ENCODE results near the gene JHY.

The JHY gene

DNA sequence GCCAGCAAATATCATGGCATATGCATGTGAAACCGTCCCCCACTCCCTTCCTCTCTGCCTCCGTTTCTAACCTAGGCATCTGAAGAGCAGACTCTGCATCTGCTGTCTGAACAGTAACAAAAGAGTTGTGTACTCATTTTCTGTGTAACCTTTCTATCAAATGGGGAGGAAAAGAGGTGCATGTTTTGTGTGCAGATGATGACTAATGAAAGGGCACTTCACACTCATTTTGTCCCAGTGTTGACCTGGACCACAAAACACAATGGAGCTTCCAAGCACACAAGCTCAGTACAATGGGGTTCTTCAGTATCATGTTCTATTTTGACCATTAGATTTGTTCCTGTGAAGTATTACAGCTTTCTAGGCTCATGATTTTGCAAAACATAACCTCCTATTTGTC is 13.0 kb downstream of the JHY start:
- Histone ChIP-seq H2BK12ac (ENCODE audit: low read length) (no peak overlapping the region), H3K79me1 (ENCODE audit: low read length) (no peaks in the 10 kb centered on the region), H2BK5ac (ENCODE audit: low read depth, low read length, poor library complexity) (no peak overlapping the region), H3K23ac (ENCODE audit: low read length) (no peak overlapping the region), H3K4me2 (ENCODE audit: low read length) (no peak overlapping the region), H3K9me3 (ENCODE audit: insufficient read depth, low read depth, low read length) (no peaks in the 10 kb centered on the region), H3K4me3 (ENCODE audit: low read depth, low read length) (no peak overlapping the region), H3K4me1 (ENCODE audit: control insufficient read depth in 1 of 2, insufficient read depth in 2 of 2, low read length in 2 of 2) (no peaks in the 10 kb centered on the region), H4K8ac (ENCODE audit: low read depth, low read length) (no peak overlapping the region), H4K91ac (ENCODE audit: low read depth, low read length) (no peak overlapping the region), H2AFZ (ENCODE audit: insufficient read depth, low read length, poor library complexity) (no peak overlapping the region), H3K9ac (ENCODE audit: low read length) (no peak overlapping the region), H3K36me3 (ENCODE audit: control insufficient read depth in 1 of 2, insufficient read depth in 2 of 2, low read length in 2 of 2) (no peaks in the 10 kb centered on the region), H2BK120ac (ENCODE audit: insufficient read depth, low read length, poor library complexity) (no peak overlapping the region), H3K27me3 (ENCODE audit: insufficient read depth, low read length) (no peaks in the 10 kb centered on the region), H3K18ac (ENCODE audit: low read length) (no peak overlapping the region), H4K12ac (ENCODE audit: low read depth, low read length) (no peak overlapping the region), H3K27ac (ENCODE audit: low read depth, low read length) (no peak overlapping the region), H3K4ac (ENCODE audit: low read depth, low read length) (no peak overlapping the region), H2AK5ac (ENCODE audit: low read length) (no peak overlapping the region), H3K14ac (ENCODE audit: low read length) (no peak overlapping the region), H3K79me2 (ENCODE audit: control insufficient read depth, insufficient read depth, low read length, poor library complexity) (no peaks in the 10 kb centered on the region)
- WGBS (ENCODE audit: extremely low coverage, insufficient coverage, insufficient read length) = no CpG with 5 or more reads among the region's 2 CpGs
- DNase-seq = no peak

DNA sequence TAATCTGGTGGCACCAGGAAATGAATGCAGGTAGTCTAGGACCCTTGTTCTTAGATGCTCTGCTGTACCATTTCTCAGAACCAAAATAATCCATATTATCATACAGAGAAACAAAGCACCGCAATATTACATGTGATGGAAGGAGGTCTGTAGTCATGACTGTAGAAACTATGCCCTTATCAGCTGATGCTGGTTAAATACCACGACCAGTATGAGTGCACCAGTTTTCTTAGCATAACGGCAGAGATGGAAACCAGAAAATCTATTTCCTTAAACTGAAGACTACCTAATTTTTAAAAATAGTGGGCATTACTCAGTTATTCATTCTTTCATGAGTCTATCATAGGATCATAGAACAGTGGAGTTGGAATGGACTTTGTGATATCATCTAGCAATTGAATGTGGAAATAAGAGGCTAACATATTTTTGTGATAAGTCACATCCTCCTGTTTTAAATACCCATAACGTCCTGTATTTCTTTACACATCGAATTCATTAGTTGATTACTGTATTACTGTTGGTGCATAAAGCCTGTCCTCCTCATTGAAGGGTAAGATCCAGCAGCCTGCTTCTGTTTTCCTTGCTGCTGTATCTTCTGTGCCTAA is 15.1 kb downstream of the JHY start:
- Histone ChIP-seq H3K4ac (ENCODE audit: low read depth, low read length) (no peak overlapping the region), H3K4me3 (ENCODE audit: low read depth, low read length) (no peak overlapping the region), H4K8ac (ENCODE audit: low read depth, low read length) (no peak overlapping the region), H3K9ac (ENCODE audit: low read length) (no peak overlapping the region), H2AFZ (ENCODE audit: insufficient read depth, low read length, poor library complexity) (no peak overlapping the region), H3K79me1 (ENCODE audit: low read length) (no peaks in the 10 kb centered on the region), H2BK5ac (ENCODE audit: low read depth, low read length, poor library complexity) (no peak overlapping the region), H3K4me2 (ENCODE audit: low read length) (no peak overlapping the region), H2AK5ac (ENCODE audit: low read length) (no peak overlapping the region), H3K9me3 (ENCODE audit: insufficient read depth, low read depth, low read length) (no peaks in the 10 kb centered on the region), H4K91ac (ENCODE audit: low read depth, low read length) (no peak overlapping the region), H3K36me3 (ENCODE audit: control insufficient read depth in 1 of 2, insufficient read depth in 2 of 2, low read length in 2 of 2) (no peaks in the 10 kb centered on the region), H2BK12ac (ENCODE audit: low read length) (no peak overlapping the region), H3K14ac (ENCODE audit: low read length) (no peak overlapping the region), H3K18ac (ENCODE audit: low read length) (no peak overlapping the region), H4K12ac (ENCODE audit: low read depth, low read length) (no peak overlapping the region), H2BK120ac (ENCODE audit: insufficient read depth, low read length, poor library complexity) (no peak overlapping the region), H3K79me2 (ENCODE audit: control insufficient read depth, insufficient read depth, low read length, poor library complexity) (no peaks in the 10 kb centered on the region), H3K27me3 (ENCODE audit: insufficient read depth, low read length) (no peaks in the 10 kb centered on the region), H3K4me1 (ENCODE audit: control insufficient read depth in 1 of 2, insufficient read depth in 2 of 2, low read length in 2 of 2) (no peaks in the 10 kb centered on the region), H3K23ac (ENCODE audit: low read length) (no peak overlapping the region), H3K27ac (ENCODE audit: low read depth, low read length) (no peak overlapping the region)
- peak; percentile 51 to 79 for DNase-seq
- no CpG with 5 or more reads among the region's 5 CpGs for WGBS (ENCODE audit: extremely low coverage, insufficient coverage, insufficient read length)

DNA sequence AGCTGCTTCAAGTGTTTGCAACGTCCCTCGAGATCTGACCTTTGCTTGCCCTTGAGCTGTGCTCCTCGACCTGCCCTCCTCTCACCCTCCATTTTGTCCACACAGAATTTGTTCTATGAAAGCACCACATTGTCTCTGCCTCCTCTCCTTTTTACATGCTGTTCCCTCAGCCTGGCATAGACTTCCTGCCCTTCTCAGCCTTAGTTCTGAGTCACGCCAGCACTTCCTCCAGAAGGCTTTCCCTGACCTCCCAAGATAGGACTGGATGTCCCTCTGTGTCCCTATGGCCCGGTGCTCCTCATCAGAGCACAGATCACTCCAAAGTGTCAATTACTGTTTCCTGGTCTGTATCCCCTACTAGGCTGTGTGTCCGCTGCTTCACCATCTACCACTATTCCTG is 16.2 kb downstream of the JHY start:
- Histone ChIP-seq H4K12ac (ENCODE audit: low read depth, low read length) (no peak overlapping the region), H3K79me1 (ENCODE audit: low read length) (no peaks in the 10 kb centered on the region), H3K9ac (ENCODE audit: low read length) (no peak overlapping the region), H2AK5ac (ENCODE audit: low read length) (no peak overlapping the region), H3K27ac (ENCODE audit: low read depth, low read length) (no peak overlapping the region), H3K4me3 (ENCODE audit: low read depth, low read length) (no peak overlapping the region), H3K14ac (ENCODE audit: low read length) (no peak overlapping the region), H3K4me1 (ENCODE audit: control insufficient read depth in 1 of 2, insufficient read depth in 2 of 2, low read length in 2 of 2) (no peaks in the 10 kb centered on the region), H3K23ac (ENCODE audit: low read length) (no peak overlapping the region), H2BK5ac (ENCODE audit: low read depth, low read length, poor library complexity) (no peak overlapping the region), H2BK12ac (ENCODE audit: low read length) (no peak overlapping the region), H3K9me3 (ENCODE audit: insufficient read depth, low read depth, low read length) (no peaks in the 10 kb centered on the region), H4K8ac (ENCODE audit: low read depth, low read length) (no peak overlapping the region), H3K18ac (ENCODE audit: low read length) (no peak overlapping the region), H3K79me2 (ENCODE audit: control insufficient read depth, insufficient read depth, low read length, poor library complexity) (no peaks in the 10 kb centered on the region), H3K36me3 (ENCODE audit: control insufficient read depth in 1 of 2, insufficient read depth in 2 of 2, low read length in 2 of 2) (no peaks in the 10 kb centered on the region), H4K91ac (ENCODE audit: low read depth, low read length) (no peak overlapping the region), H3K4me2 (ENCODE audit: low read length) (no peak overlapping the region), H2BK120ac (ENCODE audit: insufficient read depth, low read length, poor library complexity) (no peak overlapping the region), H3K4ac (ENCODE audit: low read depth, low read length) (no peak overlapping the region), H2AFZ (ENCODE audit: insufficient read depth, low read length, poor library complexity) (no peak overlapping the region), H3K27me3 (ENCODE audit: insufficient read depth, low read length) (no peaks in the 10 kb centered on the region)
- no peak for DNase-seq
- WGBS (ENCODE audit: extremely low coverage, insufficient coverage, insufficient read length) = no CpG with 5 or more reads among the region's 6 CpGs

DNA sequence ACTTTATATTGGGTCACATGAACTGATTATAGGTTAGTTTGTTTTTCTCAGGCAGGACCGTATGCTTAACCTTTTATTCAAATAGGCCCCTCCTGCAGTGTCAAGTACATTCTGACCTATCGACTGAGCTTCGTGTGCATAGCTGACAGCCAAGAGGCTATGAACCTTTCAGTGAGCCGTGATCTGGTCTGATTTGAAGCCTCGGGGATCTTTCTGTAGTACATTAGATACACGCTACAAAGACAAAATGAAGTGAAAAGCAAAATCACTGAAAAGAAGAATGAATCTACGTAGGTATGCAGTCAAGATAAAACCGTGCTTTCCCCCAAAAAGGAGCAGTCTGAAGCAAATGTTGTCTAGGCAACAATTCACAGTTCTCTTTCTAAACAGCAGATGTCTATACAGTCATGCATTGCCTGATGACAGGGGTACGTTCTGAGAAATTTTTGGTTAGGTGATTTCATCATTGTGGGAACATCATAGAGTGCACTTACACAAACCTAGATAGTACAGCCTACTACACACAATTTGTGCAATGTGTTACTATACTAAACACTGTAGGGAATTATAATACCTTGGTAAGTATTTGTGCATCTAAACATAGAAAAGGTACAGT is 18.1 kb downstream of the JHY start:
- WGBS (ENCODE audit: extremely low coverage, insufficient coverage, insufficient read length) = no CpG with 5 or more reads among the region's 9 CpGs

More for the DNA sequence above, 18.1 kb downstream of the JHY start:
- Histone ChIP-seq H4K12ac (ENCODE audit: low read depth, low read length) (no peak overlapping the region), H2BK5ac (ENCODE audit: low read depth, low read length, poor library complexity) (no peak overlapping the region), H3K36me3 (ENCODE audit: control insufficient read depth in 1 of 2, insufficient read depth in 2 of 2, low read length in 2 of 2) (no peaks in the 10 kb centered on the region), H3K79me1 (ENCODE audit: low read length) (no peaks in the 10 kb centered on the region), H2BK12ac (ENCODE audit: low read length) (no peak overlapping the region), H3K4ac (ENCODE audit: low read depth, low read length) (no peak overlapping the region), H3K27ac (ENCODE audit: low read depth, low read length) (no peak overlapping the region), H3K14ac (ENCODE audit: low read length) (no peak overlapping the region), H3K9me3 (ENCODE audit: insufficient read depth, low read depth, low read length) (no peaks in the 10 kb centered on the region), H3K27me3 (ENCODE audit: insufficient read depth, low read length) (no peaks in the 10 kb centered on the region), H3K4me2 (ENCODE audit: low read length) (no peak overlapping the region), H3K18ac (ENCODE audit: low read length) (no peak overlapping the region), H4K8ac (ENCODE audit: low read depth, low read length) (no peak overlapping the region), H3K4me3 (ENCODE audit: low read depth, low read length) (no peak overlapping the region), H2AFZ (ENCODE audit: insufficient read depth, low read length, poor library complexity) (no peak overlapping the region), H2BK120ac (ENCODE audit: insufficient read depth, low read length, poor library complexity) (no peak overlapping the region), H4K91ac (ENCODE audit: low read depth, low read length) (no peak overlapping the region), H2AK5ac (ENCODE audit: low read length) (no peak overlapping the region), H3K4me1 (ENCODE audit: control insufficient read depth in 1 of 2, insufficient read depth in 2 of 2, low read length in 2 of 2) (no peaks in the 10 kb centered on the region), H3K79me2 (ENCODE audit: control insufficient read depth, insufficient read depth, low read length, poor library complexity) (no peaks in the 10 kb centered on the region), H3K23ac (ENCODE audit: low read length) (no peak overlapping the region), H3K9ac (ENCODE audit: low read length) (no peak overlapping the region)
- no peak for DNase-seq
